Keratinocyte (primary cell): ENCODE data around the gene PRSS1. TPM values are rescaled to one million over a fixed set of nuclear protein-coding genes. Genes with fewer than 3 reads are reported as not detected.
"Not testable (repeated sequence)": the region's sequence is repeated elsewhere in the genome, so short reads cannot be mapped to it uniquely, and the experiment has no call there.

Experiments
- DNase-seq: peaks from one replicate; pipeline ENCODE4 v3.0.0-alpha.2; 2011; ENCODE audit warnings: low read depth, missing footprints, low spot score
- FAIRE-seq: peaks from 2 replicates; lab custom pipeline; 2011; peaks lifted over from hg19 to GRCh38; lab: Jason Lieb, UNC
- H2AFZ ChIP-seq: 2 replicates; pipeline ENCODE4 v1.6.0; 2012; ENCODE audit warnings: low read length, control low read depth, inconsistent platforms; ENCODE audit not compliant: control insufficient read depth
- H3K27ac ChIP-seq: 2 replicates; pipeline ENCODE4 v1.5.1; 2011; ENCODE audit warnings: low read length; ENCODE audit not compliant: control insufficient read depth, insufficient read depth
- H3K27me3 ChIP-seq: 3 replicates; pipeline ENCODE4 v1.6.0; 2011; ENCODE audit warnings: low read length; ENCODE audit not compliant: control insufficient read depth, insufficient read depth; ENCODE audit errors: extremely low read depth
- H3K36me3 ChIP-seq, 2 experiments: 2 replicates in 1 of 2; 3 replicates in 1 of 2; pipeline ENCODE4 v1.5.1; 2011; ENCODE audit warnings: low read length in 2 of 2, mild to moderate bottlenecking in 1 of 2; ENCODE audit not compliant: control insufficient read depth in 2 of 2, insufficient read depth in 2 of 2; ENCODE audit errors: extremely low read depth in 1 of 2
- H3K4me1 ChIP-seq: 3 replicates; pipeline ENCODE4 v1.5.1; 2011; ENCODE audit warnings: low read length; ENCODE audit not compliant: control insufficient read depth, insufficient read depth; ENCODE audit errors: extremely low read depth
- H3K4me2 ChIP-seq: 3 replicates; pipeline ENCODE4 v1.6.0; 2011; ENCODE audit warnings: low read depth, low read length; ENCODE audit not compliant: control insufficient read depth, insufficient read depth; ENCODE audit errors: extremely low read depth
- H3K4me3 ChIP-seq, 3 experiments: fragments of 200-600 bp in 1 of 3; sonication (generic) in 1 of 3; 2 replicates in 2 of 3; 3 replicates in 1 of 3; pipeline ENCODE4 v1.5.1; 2011 to 2016; ENCODE audit warnings: low read length in 3 of 3, mild to moderate bottlenecking in 3 of 3, control low read depth in 2 of 3, inconsistent platforms in 1 of 3, low read depth in 1 of 3, mixed read lengths in 1 of 3, mixed run types in 1 of 3, moderate library complexity in 1 of 3; ENCODE audit not compliant: control insufficient read depth in 2 of 3, insufficient read depth in 2 of 3; ENCODE audit errors: extremely low read depth in 1 of 3
- H3K79me2 ChIP-seq: 2 replicates; pipeline ENCODE4 v1.6.0; 2012; ENCODE audit warnings: low read length; ENCODE audit not compliant: control insufficient read depth, insufficient read depth
- H3K9ac ChIP-seq: 3 replicates; pipeline ENCODE4 v1.6.0; 2011; ENCODE audit warnings: low read length; ENCODE audit not compliant: control insufficient read depth, insufficient read depth; ENCODE audit errors: extremely low read depth
- H3K9me1 ChIP-seq: 3 replicates; pipeline ENCODE4 v1.6.0; 2011; ENCODE audit warnings: low read length; ENCODE audit not compliant: control insufficient read depth, insufficient read depth; ENCODE audit errors: extremely low read depth
- H3K9me3 ChIP-seq: 2 replicates; pipeline ENCODE4 v1.5.1; 2012; ENCODE audit warnings: low read depth, low read length; ENCODE audit not compliant: control insufficient read depth
- H4K20me1 ChIP-seq: 3 replicates; pipeline ENCODE4 v1.6.0; 2011; ENCODE audit warnings: low read length; ENCODE audit not compliant: control insufficient read depth, insufficient read depth; ENCODE audit errors: extremely low read depth
- CTCF ChIP-seq, 3 experiments: IDR thresholded peaks in 1 of 3; conservative IDR thresholded peaks in 1 of 3; optimal IDR thresholded peaks in 1 of 3; 2 replicates in 2 of 3; 3 replicates in 1 of 3; pipeline versions ENCODE3 to v1.5.1; 2011; ENCODE audit warnings: low read length in 3 of 3, mild to moderate bottlenecking in 3 of 3, moderate library complexity in 2 of 3, control low read depth in 1 of 3, inconsistent platforms in 1 of 3; ENCODE audit not compliant: insufficient read depth in 2 of 3; ENCODE audit errors: extremely low read depth in 1 of 3
- EZH2 ChIP-seq: IDR thresholded peaks from one replicate; pipeline ENCODE4 v1.6.1; 2012; ENCODE audit warnings: inconsistent platforms, mild to moderate bottlenecking, low read length, moderate library complexity
- dilution Hi-C: fragments of 300-500 bp; cut with MboI; formaldehyde crosslinking; loops from one replicate; pipeline ENCODE4 v1.7.0; 2020; ENCODE audit warnings: low sequenced_read_pairs; ENCODE audit not compliant: extremely low pct_ligation_motif_present
- polyA plus RNA-seq, 5 experiments: library from polyadenylated mRNA; depleted of rRNA in 3 of 5; stranded (reverse) in 3 of 5; stranded (forward) in 1 of 5; unstranded in 1 of 5; fragments of >200 nt; gene quantifications; 1 replicate in 1 of 5; 2 replicates in 3 of 5; 3 replicates in 1 of 5; pipeline versions ENCODE4 v1.2.1 to v1.2.3, GENCODE V29; 2011 to 2012; ENCODE audit warnings: missing spikeins in 2 of 5, low read depth in 1 of 5, low replicate concordance in 1 of 5

The PRSS1 gene
- polyA plus RNA-seq, 1 donor (not counting 4 experiments of a cell fraction or from before 2014, with no cell fraction given) = not detected

- dilution Hi-C loops = no loop called here
- Histone ChIP-seq H4K20me1 (no peaks in the 10 kb centered on the region), H3K4me1 (no peaks in the 10 kb centered on the region), H3K4me2 (no peak overlapping the region), H3K79me2 (no peaks in the 10 kb centered on the region), H3K9ac (no peak overlapping the region), H3K27me3 (no peaks in the 10 kb centered on the region), H2AFZ (no peak overlapping the region), H3K4me3 (no peak overlapping the region), H3K36me3 (no peaks in the 10 kb centered on the region), H3K9me3 (no peaks in the 10 kb centered on the region), H3K27ac (no peak overlapping the region), H3K9me1 (no peaks in the 10 kb centered on the region)
- FAIRE-seq (no peak), DNase-seq (no peak)
- TF ChIP-seq CTCF (optimal IDR thresholded peaks at IDR 0.05 in 1 of 3, IDR thresholded peaks at IDR 0.05 in 1 of 3, conservative IDR thresholded peaks at IDR 0.05 in 1 of 3; ENCODE audit: extremely low read depth in 1 of 3, insufficient read depth in 2 of 3, low read length in 3 of 3) = no peak
- no peak for TF ChIP-seq EZH2
Measured at GRCh38 chr7:142745745-142746144, 3.5 kb upstream of the PRSS1 start.

- Histone ChIP-seq H3K27me3 (no peaks in the 10 kb centered on the region), H3K4me2 (no peak overlapping the region), H3K4me1 (no peaks in the 10 kb centered on the region), H3K36me3 (no peaks in the 10 kb centered on the region), H3K9me1 (no peaks in the 10 kb centered on the region), H3K9ac (no peak overlapping the region), H3K9me3 (no peaks in the 10 kb centered on the region), H4K20me1 (no peaks in the 10 kb centered on the region), H3K27ac (no peak overlapping the region), H3K79me2 (no peaks in the 10 kb centered on the region), H2AFZ (no peak overlapping the region), H3K4me3 (no peak overlapping the region)
- FAIRE-seq (no peak), DNase-seq (no peak)
- dilution Hi-C loops = no loop called here
- TF ChIP-seq CTCF (optimal IDR thresholded peaks at IDR 0.05 in 1 of 3, IDR thresholded peaks at IDR 0.05 in 1 of 3, conservative IDR thresholded peaks at IDR 0.05 in 1 of 3; ENCODE audit: extremely low read depth in 1 of 3, insufficient read depth in 2 of 3, low read length in 3 of 3) = no peak
- TF ChIP-seq EZH2 = no peak
Measured at GRCh38 chr7:142746264-142746663, 3.0 kb upstream of the PRSS1 start.

GRCh38 chr7:142748410-142748809, 862 bp upstream of the PRSS1 start:
- H3K9me3 ChIP-seq, H3K27ac ChIP-seq, H3K9ac ChIP-seq, H3K79me2 ChIP-seq, H3K4me1 ChIP-seq, H3K4me2 ChIP-seq, H3K27me3 ChIP-seq, H3K36me3 ChIP-seq, H2AFZ ChIP-seq, H3K4me3 ChIP-seq, dilution Hi-C loops, H4K20me1 ChIP-seq, DNase-seq, H3K9me1 ChIP-seq, FAIRE-seq: not testable (repeated sequence)
